Vagina (tissue), 2 donors: ENCODE results near the gene PPIF.
A peak's percentile ranks its signal among the peaks of the same experiment; 100 is the strongest.

Experiments
- CTCF ChIP-seq, 3 experiments: fragments of 450-650 bp in 2 of 3; fragments of 200-600 bp in 1 of 3; sonication (generic) in 1 of 3; IDR thresholded peaks; one replicate each; pipeline ENCODE4 v1.5.1; 2017 to 2019; ENCODE audit warnings: antibody characterized with exemption in 3 of 3, mild to moderate bottlenecking in 2 of 3, moderate library complexity in 2 of 3
- POLR2A ChIP-seq, 2 donors: fragments of 450-650 bp; IDR thresholded peaks; one replicate each; pipeline ENCODE4 v1.6.1; 2017; ENCODE audit warnings: antibody characterized with exemption in 2 of 2, mild to moderate bottlenecking in 2 of 2, moderate library complexity in 2 of 2
- POLR2AphosphoS5 ChIP-seq, 2 donors: sonication (generic); formaldehyde crosslinking; IDR thresholded peaks; one replicate each; pipeline ENCODE4 v1.9.0; 2017; ENCODE audit warnings: antibody characterized with exemption in 2 of 2, mild to moderate bottlenecking in 2 of 2, low read depth in 1 of 2; ENCODE audit not compliant: insufficient read depth in 1 of 2

GRCh38 chr10:79401015-79401921 lies 54.0 kb downstream of the PPIF start:
- TF ChIP-seq CTCF (IDR thresholded peaks at IDR 0.05) (no peak), POLR2AphosphoS5 (IDR thresholded peaks at IDR 0.05; ENCODE audit: insufficient read depth in 1 of 2, low read depth in 1 of 2) (peak; percentile 45 to 93), POLR2A (IDR thresholded peaks at IDR 0.05) (no peak)
